ENCODE results near the gene PRKACA. TPM values are rescaled to one million over a fixed set of nuclear protein-coding genes. Genes with fewer than 3 reads are reported as not detected.

PRKACA gene
- total RNA-seq, 6 experiments from 2014 or later, result 137 to 170 (median 149) TPM

DNA sequence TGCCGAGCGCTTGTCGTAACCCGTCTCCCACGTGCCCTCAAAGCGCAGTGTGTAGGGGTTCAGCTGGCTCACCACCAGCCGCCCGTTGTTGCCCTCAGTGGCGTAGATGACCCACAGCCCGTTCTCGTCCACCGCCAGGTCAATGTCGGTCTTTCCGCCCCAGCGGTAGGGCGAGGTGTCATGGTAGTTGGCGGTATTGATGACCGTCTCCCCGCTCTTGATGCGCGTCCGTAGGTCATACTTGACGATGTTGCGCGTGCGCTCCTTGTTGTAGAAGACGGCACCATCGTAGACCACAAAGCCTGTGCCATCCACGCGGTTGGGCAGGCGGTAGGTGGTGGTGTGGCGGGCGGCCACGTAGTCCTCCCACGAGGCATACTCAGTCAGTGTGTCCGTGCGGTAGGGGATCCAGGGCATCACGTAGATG lies 45.3 kb upstream of the PRKACA start:
- DNase-seq, result no peak

DNA sequence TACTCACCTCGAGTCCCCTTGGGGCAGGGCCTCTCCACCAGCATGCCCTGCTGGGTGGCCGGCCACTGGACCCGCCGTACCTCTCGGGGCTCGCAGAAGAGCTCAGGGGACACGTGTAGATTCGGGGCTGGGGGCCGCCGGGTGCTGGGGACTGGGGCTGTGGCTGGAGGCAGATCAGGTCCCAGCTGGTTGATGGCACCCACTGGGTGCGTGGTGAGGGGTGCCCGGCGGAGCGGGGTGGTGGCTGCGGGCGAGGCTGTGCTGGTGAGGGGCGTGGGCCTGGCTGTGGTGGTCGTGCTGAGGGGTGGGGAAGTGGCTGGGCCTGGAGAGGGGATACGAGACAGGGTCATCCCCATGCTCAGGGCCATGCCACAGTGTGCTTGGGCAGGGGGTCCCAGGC lies 43.7 kb upstream of the PRKACA start:
- no peak overlapping the region for H3K4me3 Mint-ChIP-seq
- no peaks in the 10 kb centered on the region; the same call in 1 of the 2 replicates for H3K36me3 Mint-ChIP-seq (ENCODE audit: low read depth)
- H3K9me3 Mint-ChIP-seq, result no peaks in the 10 kb centered on the region
- peaks cover 3% of the 10 kb centered on the region for H3K4me1 Mint-ChIP-seq (ENCODE audit: low read depth)
- no peak for DNase-seq
- TF ChIP-seq, protein P1, sequence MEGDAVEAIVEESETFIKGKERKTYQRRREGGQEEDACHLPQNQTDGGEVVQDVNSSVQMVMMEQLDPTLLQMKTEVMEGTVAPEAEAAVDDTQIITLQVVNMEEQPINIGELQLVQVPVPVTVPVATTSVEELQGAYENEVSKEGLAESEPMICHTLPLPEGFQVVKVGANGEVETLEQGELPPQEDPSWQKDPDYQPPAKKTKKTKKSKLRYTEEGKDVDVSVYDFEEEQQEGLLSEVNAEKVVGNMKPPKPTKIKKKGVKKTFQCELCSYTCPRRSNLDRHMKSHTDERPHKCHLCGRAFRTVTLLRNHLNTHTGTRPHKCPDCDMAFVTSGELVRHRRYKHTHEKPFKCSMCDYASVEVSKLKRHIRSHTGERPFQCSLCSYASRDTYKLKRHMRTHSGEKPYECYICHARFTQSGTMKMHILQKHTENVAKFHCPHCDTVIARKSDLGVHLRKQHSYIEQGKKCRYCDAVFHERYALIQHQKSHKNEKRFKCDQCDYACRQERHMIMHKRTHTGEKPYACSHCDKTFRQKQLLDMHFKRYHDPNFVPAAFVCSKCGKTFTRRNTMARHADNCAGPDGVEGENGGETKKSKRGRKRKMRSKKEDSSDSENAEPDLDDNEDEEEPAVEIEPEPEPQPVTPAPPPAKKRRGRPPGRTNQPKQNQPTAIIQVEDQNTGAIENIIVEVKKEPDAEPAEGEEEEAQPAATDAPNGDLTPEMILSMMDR (IDR thresholded peaks at IDR 0.05), result no peak
- peaks cover 10% of the 10 kb centered on the region for H3K27me3 Mint-ChIP-seq (ENCODE audit: insufficient read depth)
- no peak overlapping the region for H3K27ac Mint-ChIP-seq

More for the DNA sequence above, 45.3 kb upstream of the PRKACA start:
- Mint-ChIP-seq H3K36me3 (ENCODE audit: low read depth) (no peaks in the 10 kb centered on the region), H3K27ac (no peak overlapping the region), H3K9me3 (no peaks in the 10 kb centered on the region), H3K27me3 (ENCODE audit: insufficient read depth) (peaks cover 10% of the 10 kb centered on the region), H3K4me3 (no peak overlapping the region), H3K4me1 (ENCODE audit: low read depth) (peaks cover 9% of the 10 kb centered on the region)
- TF ChIP-seq, protein P1 (IDR thresholded peaks at IDR 0.05), result no peak

GRCh38 chr19:14160017-14160703 lies 42.6 kb upstream of the PRKACA start:
- TF ChIP-seq, protein P1 (IDR thresholded peaks at IDR 0.05), result no peak
- Mint-ChIP-seq H3K9me3 (no peaks in the 10 kb centered on the region), H3K27ac (no peak overlapping the region), H3K27me3 (ENCODE audit: insufficient read depth) (peaks cover 10% of the 10 kb centered on the region), H3K4me1 (ENCODE audit: low read depth) (no peaks in the 10 kb centered on the region), H3K36me3 (ENCODE audit: low read depth) (no peaks in the 10 kb centered on the region; the same call in 1 of the 2 replicates), H3K4me3 (no peak overlapping the region)
- no peak for DNase-seq

GRCh38 chr19:14159059-14159458 lies 41.5 kb upstream of the PRKACA start:
- H3K27ac Mint-ChIP-seq, result no peak overlapping the region
- H3K4me1 Mint-ChIP-seq (ENCODE audit: low read depth), result no peaks in the 10 kb centered on the region
- no peaks in the 10 kb centered on the region; the same call in 1 of the 2 replicates for H3K36me3 Mint-ChIP-seq (ENCODE audit: low read depth)
- no peak overlapping the region for H3K4me3 Mint-ChIP-seq
- no peaks in the 10 kb centered on the region for H3K9me3 Mint-ChIP-seq
- peaks cover 6% of the 10 kb centered on the region for H3K27me3 Mint-ChIP-seq (ENCODE audit: insufficient read depth)
- no peak for DNase-seq
- TF ChIP-seq, protein P1 (IDR thresholded peaks at IDR 0.05), result no peak

- Mint-ChIP-seq H3K9me3 (no peaks in the 10 kb centered on the region), H3K4me1 (ENCODE audit: low read depth) (no peaks in the 10 kb centered on the region), H3K36me3 (ENCODE audit: low read depth) (no peaks in the 10 kb centered on the region; the same call in 1 of the 2 replicates), H3K27ac (no peak overlapping the region), H3K27me3 (ENCODE audit: insufficient read depth) (peaks cover 2% of the 10 kb centered on the region), H3K4me3 (no peak overlapping the region)
- TF ChIP-seq, protein P1 (IDR thresholded peaks at IDR 0.05), result no peak
- DNase-seq, result no peak
These were observed 40.9 kb upstream of the PRKACA start for GRCh38 chr19:14158276-14159023.
